BJ (cell line): ENCODE results near the gene DAB1. TPM values are rescaled to one million over a fixed set of nuclear protein-coding genes. Genes with fewer than 3 reads are reported as not detected.

Source experiments
- CTCF ChIA-PET: fragments of 350-600 bp; formaldehyde crosslinking; extraction: SDS; loops from one replicate; lab custom pipeline; 2021; ENCODE audit warnings: antibody characterized with exemption, inconsistent platforms; lab: Yijun Ruan, JAX
- POLR2A ChIA-PET: fragments of 300-600 bp; sonication (Branson Sonifier 250); formaldehyde crosslinking; extraction: SDS; loops from one replicate; lab custom pipeline; 2021; ENCODE audit warnings: antibody characterized with exemption; lab: Charles Lee
- DNase-seq: peaks from one replicate; pipeline ENCODE4 v3.0.0-alpha.2; 2011; ENCODE audit warnings: low read depth
- H3K27me3 ChIP-seq: 2 replicates; pipeline ENCODE4 v1.6.0; 2011; ENCODE audit warnings: low read length; ENCODE audit not compliant: control insufficient read depth, insufficient read depth
- H3K36me3 ChIP-seq: 2 replicates; pipeline ENCODE4 v1.5.1; 2011; ENCODE audit warnings: low read length; ENCODE audit not compliant: control insufficient read depth, insufficient read depth
- H3K4me3 ChIP-seq: 2 replicates; pipeline ENCODE4 v1.5.1; 2011; ENCODE audit warnings: low read depth, mild to moderate bottlenecking, control low read depth, low read length
- CTCF ChIP-seq: IDR thresholded peaks from 2 replicates; pipeline ENCODE4 v1.5.1; 2011; ENCODE audit warnings: low read depth, mild to moderate bottlenecking, control low read depth, inconsistent platforms, low read length, moderate library complexity; ENCODE audit not compliant: insufficient read depth
- polyA plus RNA-seq: library from polyadenylated mRNA; depleted of rRNA; stranded (reverse); fragments of >200 nt; gene quantifications from 2 replicates; pipeline ENCODE4 v1.2.3, GENCODE V29; 2011

The DAB1 gene
- polyA plus RNA-seq, 1 experiment, result 0.91 TPM

DNA sequence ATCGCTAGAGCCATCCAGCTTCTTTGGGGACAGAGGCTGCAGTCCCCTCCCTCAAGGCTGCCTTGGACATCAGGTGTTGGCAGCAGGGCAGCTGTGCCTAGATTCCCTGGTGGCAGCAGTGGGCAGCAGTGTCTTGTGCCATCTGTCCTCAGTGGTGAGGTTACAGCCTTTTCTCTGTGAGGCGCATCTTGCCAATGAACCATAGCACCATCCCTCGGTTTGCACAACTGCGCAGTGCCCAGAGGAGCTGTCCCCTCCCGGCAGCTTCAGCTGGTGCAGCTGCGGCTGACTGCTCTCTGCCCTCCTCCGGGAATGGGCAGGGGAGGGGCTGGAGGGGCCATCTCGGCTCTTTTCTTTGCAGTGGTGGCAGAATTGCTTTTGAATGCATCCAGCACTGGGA, 399.0 kb downstream of the DAB1 start:
- no peak for TF ChIP-seq CTCF
- POLR2A ChIA-PET, result no interaction called here
- Histone ChIP-seq H3K36me3 (no peaks in the 10 kb centered on the region), H3K4me3 (no peak overlapping the region), H3K27me3 (no peaks in the 10 kb centered on the region)
- DNase-seq, result no peak
- CTCF ChIA-PET, result interaction anchor here (1.0 kb wide), 1 partner anchor 11 kb away, joined by 3 read pairs; no protein-coding TSS in a partner anchor

- Histone ChIP-seq H3K27me3 (no peaks in the 10 kb centered on the region), H3K4me3 (no peak overlapping the region), H3K36me3 (no peaks in the 10 kb centered on the region)
- no peak for DNase-seq
- TF ChIP-seq CTCF, result no peak
- POLR2A ChIA-PET, result no interaction called here
- CTCF ChIA-PET, result interaction anchor here (1.0 kb wide), 1 partner anchor 11 kb away, joined by 3 read pairs; no protein-coding TSS in a partner anchor
Measured at GRCh38 chr1:57024428-57024827, 399.4 kb downstream of the DAB1 start.

GRCh38 chr1:57020216-57020615, 403.6 kb downstream of the DAB1 start:
- CTCF ChIA-PET, result interaction anchor here (0.7 kb wide), 1 partner anchor 977 kb away, joined by 3 read pairs; no protein-coding TSS in a partner anchor
- DNase-seq, result no peak
- Histone ChIP-seq H3K27me3 (no peaks in the 10 kb centered on the region), H3K36me3 (no peaks in the 10 kb centered on the region), H3K4me3 (no peak overlapping the region)
- POLR2A ChIA-PET, result no interaction called here
- TF ChIP-seq CTCF, result no peak

GRCh38 chr1:57019236-57019839, 404.5 kb downstream of the DAB1 start:
- ChIA-PET CTCF (no interaction called here), POLR2A (no interaction called here)
- Histone ChIP-seq H3K36me3 (no peaks in the 10 kb centered on the region), H3K4me3 (no peak overlapping the region), H3K27me3 (no peaks in the 10 kb centered on the region)
- no peak for DNase-seq
- TF ChIP-seq CTCF, result no peak

DNA sequence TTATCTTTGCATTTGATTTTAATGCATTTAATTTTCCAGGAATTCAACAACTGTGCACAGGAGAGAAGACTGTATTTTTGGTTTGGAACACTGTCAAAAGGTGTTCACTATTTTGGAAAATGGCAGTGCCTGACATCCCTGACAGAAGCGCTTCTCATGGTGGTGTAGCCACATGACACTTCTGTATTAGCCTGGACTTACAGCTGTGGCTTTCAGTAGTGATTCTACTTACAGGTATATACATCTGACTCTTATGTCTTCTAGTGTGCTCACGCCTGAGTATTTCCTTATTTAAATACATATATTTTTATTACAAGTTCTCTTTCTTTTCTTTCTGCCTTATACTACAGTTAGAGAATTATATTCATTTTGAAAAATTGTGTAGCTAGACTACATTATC, 405.7 kb downstream of the DAB1 start:
- no peak overlapping the region for H3K4me3 ChIP-seq
- POLR2A ChIA-PET, result no interaction called here
- H3K27me3 ChIP-seq, result no peaks in the 10 kb centered on the region
- no peaks in the 10 kb centered on the region for H3K36me3 ChIP-seq
- CTCF ChIA-PET, result interaction anchor here (1.2 kb wide), 1 partner anchor 10 kb away, joined by 4 read pairs; no protein-coding TSS in a partner anchor
- no peak for TF ChIP-seq CTCF
- no peak for DNase-seq
